ENCODE measurements around the gene JARID2.

The JARID2 gene
- 60.4 to 80.4 (median 77.3) reads per million in 4 donors for total RNA-seq

- DNase-seq: peak; percentile 90 to 97 (median 94)
Observed at GRCh38 chr6:15245361-15246216, at the start of gene JARID2. Gene JARID2, plus strand, starts transcription at chr6:15246069. Its CDS starts 471 bp downstream, at chr6:15246540.

DNA sequence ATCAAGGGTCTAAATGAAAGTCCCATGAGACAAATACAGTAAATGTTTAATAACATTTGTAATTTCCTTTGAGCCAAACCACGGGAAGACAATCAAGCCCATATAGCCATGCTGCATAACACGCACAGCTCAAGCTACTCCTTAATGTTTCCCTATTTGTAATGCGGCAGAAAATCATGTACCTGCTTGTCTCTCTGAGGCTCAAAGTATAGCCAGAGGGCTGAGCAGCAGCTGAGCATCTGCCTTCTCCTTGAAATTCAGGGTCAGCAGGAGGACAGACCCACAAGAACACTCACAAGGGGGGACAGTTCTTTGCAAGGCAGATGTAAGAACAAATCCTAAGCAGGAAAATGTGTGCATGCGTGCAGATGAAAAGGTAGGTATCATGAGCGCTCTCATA is 45.8 kb upstream of the JARID2 start:
- DNase-seq: no peak

- DNase-seq: no peak
Observed at GRCh38 chr6:15205321-15205720, 40.5 kb upstream of the JARID2 start.

- DNase-seq: no peak
Observed at GRCh38 chr6:15206887-15207286, 39.0 kb upstream of the JARID2 start.

DNA sequence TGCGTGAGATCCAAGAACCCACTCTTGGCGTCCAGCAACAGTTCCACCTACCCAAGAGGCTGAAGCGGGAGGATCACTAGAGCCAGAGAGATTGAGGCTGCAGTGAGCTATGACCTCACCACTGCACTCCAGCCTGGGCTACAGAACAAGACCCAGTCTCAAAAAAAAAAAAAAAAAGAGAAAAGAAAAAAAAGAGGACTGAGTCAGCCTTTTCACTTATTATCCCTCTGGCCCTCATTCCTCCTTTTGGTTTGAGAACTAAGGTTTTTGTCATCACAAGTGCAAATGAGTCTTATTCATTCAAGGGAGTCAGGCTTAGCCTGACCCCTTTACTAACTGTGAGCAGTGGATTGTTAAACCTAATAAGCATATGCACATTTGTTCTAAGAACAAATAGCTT is 37.9 kb upstream of the JARID2 start:
- no peak for DNase-seq

- DNase-seq: no peak
Observed at GRCh38 chr6:15213838-15214400, 31.9 kb upstream of the JARID2 start.

DNA sequence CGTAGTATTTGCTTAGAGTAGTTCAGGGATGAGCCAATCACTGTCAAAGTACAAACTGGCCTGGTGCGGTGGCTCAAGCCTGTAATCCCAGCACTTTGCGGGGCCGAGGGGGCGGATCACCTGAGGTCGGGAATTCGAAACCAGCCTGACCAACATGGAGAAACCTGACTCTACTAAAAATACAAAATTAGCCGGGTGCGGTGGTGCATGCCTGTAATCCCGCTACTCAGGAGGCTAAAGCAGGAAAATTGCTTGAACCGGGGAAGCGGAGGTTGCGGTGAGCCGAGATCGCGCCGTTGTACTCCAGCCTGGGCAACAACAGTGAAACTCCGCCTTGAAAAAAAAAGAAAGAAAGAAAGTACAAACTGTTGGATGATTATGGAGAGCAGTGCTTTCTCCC is 27.5 kb upstream of the JARID2 start:
- DNase-seq: no peak

- DNase-seq: no peak
Observed at GRCh38 chr6:15220062-15220461, 25.8 kb upstream of the JARID2 start.

DNA sequence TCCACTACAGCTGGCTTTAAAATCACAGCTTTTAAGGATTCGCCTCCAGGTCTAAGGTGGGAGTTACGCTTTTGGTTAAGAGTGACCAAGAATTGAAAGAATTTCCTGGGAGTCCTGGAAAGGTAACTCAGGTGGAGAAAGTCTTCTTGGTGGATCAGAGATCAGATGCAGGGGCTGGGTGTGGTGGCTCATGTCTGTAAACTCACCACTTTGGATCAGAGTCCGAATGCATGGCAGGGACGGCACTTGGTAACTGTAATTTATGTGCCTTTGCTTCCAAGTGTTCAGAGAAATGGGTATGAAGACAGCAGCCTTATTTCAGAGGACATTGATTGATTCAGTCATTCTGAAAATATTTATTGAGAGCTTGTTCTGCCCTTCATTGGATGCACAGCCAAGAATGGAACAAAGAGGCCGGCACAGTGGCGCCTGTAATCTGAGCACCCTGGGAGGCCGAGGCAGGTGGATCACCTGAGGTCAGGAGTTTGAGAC is 18.0 kb upstream of the JARID2 start:
- no peak for DNase-seq

GRCh38 chr6:15230827-15231226 is 15.0 kb upstream of the JARID2 start:
- no peak for DNase-seq

- DNase-seq: no peak
Observed at GRCh38 chr6:15232836-15233510, 12.9 kb upstream of the JARID2 start.

GRCh38 chr6:15234068-15234758 is 11.7 kb upstream of the JARID2 start:
- DNase-seq: no peak

- no peak for DNase-seq
Observed at GRCh38 chr6:15239616-15240364, 6.1 kb upstream of the JARID2 start.

GRCh38 chr6:15242503-15242902 is 3.4 kb upstream of the JARID2 start:
- DNase-seq: no peak

DNA sequence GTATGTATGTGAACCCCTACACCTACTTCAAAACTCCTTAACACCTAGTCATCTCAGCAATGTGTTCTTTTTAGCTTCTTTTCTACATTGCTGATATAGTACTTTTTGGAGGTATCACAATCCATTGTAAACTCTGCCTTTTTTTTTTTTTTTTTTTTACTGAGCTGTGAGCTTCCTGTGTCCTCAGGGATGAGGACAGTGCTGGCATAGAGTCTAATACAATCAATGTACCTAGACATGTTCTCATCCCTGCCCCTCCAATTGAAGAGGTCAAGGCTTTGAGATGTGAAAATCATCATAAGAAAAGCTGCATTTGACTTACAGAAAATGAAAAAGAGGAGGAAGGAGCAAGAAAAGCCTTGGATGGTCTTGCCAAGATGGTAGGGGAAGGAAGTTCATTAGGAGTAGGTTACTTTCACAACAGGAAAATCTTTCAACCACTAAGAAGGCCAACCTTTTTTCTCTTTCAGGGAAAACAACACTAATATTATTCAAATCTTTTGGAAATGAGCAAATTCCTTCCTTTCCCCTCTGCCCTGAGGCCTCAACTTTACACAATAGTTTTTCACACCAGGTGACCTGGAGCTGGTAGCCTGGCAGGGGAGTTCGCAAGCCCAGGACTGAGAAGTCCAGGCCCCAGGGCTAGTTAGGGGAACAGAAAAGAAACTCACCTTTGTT is 2.8 kb upstream of the JARID2 start:
- no peak for DNase-seq

DNA sequence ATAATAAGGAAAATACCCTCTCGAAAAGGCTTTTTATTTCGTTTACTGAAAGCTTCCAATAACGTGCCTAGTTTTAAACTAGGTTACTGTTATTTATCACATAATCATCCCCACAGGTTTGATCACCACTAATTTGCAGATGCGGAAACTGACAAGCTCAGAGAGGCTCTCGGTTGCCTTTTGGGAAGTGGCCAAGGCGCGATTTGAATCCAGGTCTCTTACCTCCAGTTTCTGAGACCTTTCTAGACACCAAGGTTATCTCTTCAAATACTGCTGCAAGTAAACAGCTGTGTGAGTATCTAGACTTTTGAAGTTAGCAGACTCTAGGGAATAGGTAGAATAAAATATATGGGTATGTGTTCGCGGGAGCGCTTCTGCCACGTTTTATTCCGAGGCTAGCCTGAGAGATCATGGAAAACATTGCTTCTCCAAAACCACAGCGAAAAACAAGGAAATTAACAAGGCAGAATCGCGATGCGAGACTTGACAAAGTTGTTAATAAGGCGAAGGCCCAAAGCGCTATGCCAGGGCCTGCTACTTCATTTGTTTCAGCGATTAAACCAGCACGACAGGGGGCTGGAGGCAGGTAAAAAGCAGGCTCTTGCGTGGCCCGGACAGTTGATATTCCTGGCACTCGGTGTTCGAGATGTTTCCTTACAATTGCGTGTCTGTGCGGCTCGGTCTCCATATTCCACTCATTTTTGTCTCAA is 1.8 kb upstream of the JARID2 start:
- DNase-seq: no peak

GRCh38 chr6:15244620-15245360 is 1.1 kb upstream of the JARID2 start:
- peak in 4 of 5 donors; percentile 48 to 61 (median 55) for DNase-seq

GRCh38 chr6:15246217-15246665 is 372 bp downstream of the JARID2 start:
- DNase-seq: no peak

- peak in 3 of 5 donors; percentile 17 to 22 (median 19) for DNase-seq
Observed at GRCh38 chr6:15246666-15247499, 1.0 kb downstream of the JARID2 start.
